ENCODE results near the gene ARHGAP45. TPM values are rescaled to one million over a fixed set of nuclear protein-coding genes. Genes with fewer than 3 reads are reported as not detected.

ARHGAP45 gene
- total and polyA plus RNA-seq, 2 of the 8 experiments (the other 6 are each of a cell fraction or from before 2014, with no cell fraction given): 31.4 to 41.8 TPM

DNA sequence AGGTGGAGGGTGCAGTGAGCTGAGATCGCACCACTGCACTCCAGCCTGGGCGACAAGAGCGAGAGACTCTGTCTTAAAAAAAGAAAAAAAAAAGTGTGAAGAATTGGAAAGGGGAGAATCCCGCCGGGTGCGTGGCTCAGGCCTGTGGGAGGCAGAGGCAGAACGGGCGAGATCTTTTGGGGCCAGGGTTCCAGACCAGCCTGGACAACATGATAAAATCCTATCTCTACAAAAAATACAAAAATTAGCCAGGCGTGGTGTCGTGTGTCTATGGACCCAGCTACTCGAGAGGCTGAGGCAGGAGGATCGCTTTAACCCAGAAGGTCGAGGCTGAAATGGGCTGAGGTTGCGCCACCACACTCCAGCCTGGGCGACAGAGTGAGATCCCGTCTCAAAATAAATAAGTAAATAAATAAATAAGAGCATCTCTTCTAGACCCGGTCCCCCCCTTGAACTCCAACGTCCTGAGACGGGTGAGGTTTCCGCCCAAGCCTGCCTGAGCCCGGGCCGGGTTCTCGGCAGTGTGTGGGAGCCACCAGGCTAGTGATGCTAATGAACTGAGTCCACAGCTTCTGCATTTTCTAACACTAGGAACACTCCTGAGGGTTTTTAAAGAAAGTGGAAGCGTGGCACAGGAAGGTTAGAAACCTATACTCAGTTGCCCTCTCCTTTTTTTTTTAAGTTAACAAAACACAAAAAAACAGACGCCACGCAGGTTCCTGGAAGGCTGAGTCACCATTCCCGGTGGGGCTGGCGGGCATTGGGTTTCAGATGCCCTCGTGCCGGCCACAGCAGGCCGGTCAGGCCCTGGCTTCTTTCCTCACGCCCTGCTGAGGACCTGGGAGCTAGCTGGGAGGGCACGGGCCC lies 58.9 kb downstream of the ARHGAP45 start (continued):
- TF ChIP-seq CEBPB (IDR thresholded peaks at IDR 0.05; ENCODE audit: low read depth, low read length) (no peak), TCF12 (IDR thresholded peaks at IDR 0.05; ENCODE audit: low read depth, low read length) (no peak), CBX8 (IDR thresholded peaks at IDR 0.05; ENCODE audit: borderline replicate concordance, low read depth, low read length) (no peak)
